Measurements from ENCODE around the gene RNF130.

Gene RNF130

DNA sequence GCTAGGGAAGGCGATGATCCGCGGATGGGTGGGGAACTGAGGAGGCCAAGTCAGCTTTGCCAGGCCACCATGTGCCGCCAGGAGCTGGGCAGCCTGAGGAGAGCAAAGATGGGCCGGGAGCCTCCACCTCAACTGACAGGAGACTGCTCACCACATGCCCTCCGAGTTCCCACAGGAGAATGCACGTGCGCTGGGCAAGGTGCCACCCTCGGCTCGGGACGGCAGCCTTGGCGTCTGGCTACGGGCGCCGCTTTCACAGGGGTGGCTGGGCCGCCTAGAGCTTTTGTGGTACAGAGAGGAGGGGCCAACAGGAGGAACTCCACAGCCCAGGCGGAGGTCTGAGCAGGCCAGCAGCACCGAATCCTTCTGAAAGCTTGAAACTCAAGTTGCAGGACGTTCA is 158.6 kb downstream of the RNF130 start:
- no peak for DNase-seq

- no peak for DNase-seq
These were observed 159.2 kb downstream of the RNF130 start for GRCh38 chr5:179912386-179912785.

- no peak for DNase-seq
These were observed 162.3 kb downstream of the RNF130 start for GRCh38 chr5:179909224-179909623.

DNA sequence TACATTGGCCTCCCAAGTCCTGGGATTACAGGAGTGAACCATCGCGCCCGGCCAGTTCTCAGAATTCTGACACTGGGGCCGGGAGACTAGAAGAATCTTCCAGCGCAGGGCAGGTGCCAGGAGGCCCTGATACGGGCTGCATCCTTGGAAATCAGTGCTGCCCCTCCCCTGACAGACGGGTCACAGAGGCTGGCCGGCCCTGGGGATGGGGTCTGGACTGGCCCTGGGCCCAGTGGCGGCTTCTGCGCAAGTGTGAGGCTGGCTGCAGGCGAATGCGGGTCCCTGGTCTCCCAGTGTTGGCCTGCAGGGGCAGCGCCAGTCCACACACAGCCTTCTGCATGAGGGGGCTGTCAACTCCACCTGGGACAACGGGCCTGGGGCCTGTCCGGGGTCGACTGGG is 163.0 kb downstream of the RNF130 start:
- no peak for DNase-seq

DNA sequence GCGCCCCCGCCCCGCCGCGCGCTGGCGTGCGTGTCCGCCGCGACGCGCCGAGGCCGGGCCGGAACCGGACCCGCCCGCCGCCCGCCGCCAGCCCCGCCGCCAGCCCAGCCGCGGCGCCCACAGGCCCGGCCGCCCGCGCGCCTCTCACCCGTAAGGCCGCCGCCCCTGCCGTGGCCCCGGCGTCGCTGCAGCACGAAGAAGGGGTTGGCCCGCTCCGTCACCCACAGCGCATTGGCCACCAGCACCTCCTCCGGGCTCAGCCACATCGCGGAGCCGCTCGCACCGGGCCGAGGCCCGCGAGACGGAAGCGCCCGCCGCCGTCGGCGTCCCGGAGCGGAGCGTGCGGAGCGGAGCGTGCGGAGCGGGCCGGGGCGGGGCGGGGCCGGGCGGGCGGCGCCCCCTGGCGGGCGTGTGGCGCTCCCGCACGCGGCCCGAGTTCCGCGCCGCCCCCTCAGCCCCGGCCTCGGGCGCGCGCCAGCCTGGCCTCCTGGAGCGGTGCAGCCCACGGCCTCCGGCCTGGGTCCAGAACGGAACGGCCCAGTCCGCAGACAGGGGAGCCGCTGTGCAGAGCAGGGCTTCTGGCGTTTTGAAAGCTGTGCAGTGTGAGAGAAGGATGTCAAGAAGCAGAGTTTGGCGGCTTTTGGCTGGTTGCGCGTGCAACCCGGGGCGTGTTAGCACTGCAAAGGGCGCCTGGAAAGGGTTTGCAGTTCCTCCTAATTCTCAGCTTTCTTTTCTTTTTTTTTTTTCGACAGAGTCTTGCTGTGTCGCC is 163.8 kb downstream of the RNF130 start, which contains the start of gene TBC1D9B:
TBC1D9B (minus strand) TSS at position 342 of the 769 bp plus-strand sequence; CDS start at position 266, 76 bp downstream.
- peak; percentile 67 for DNase-seq

- no peak for DNase-seq
These were observed 164.6 kb downstream of the RNF130 start for GRCh38 chr5:179906795-179907555.

GRCh38 chr5:179906294-179906794 is 165.2 kb downstream of the RNF130 start:
- DNase-seq = no peak

DNA sequence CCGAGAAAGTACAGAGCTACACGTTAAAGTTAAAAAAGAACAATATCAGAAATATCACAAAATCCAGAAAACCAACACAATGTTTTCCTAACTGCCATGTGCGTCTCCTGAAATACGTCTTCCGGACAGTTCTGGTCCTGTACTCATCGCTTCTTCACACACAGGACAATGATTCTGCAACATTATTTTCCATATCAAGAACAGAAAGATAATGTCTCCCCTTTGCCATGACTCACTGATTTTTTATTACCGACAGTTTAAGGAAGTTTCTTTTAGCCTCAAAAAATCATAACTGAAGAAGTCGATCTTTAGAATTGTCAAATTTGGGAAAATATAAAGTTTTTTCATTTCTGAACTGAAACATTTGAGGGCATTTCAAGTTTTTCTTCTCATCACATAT is 166.4 kb downstream of the RNF130 start:
- no peak for DNase-seq

Data from amniotic stem cell (primary cell).